ENCODE measurements around the gene LHFPL3.

GRCh38 chr7:104843198-104843597 lies 514.8 kb downstream of the LHFPL3 start:
- TF ChIP-seq POLR2AphosphoS5 (IDR thresholded peaks at IDR 0.05) (no peak), CTCF (IDR thresholded peaks at IDR 0.05) (no peak)

Data from esophagus muscularis mucosa (tissue), 3 donors.